C4-2B (cell line): ENCODE measurements around the gene PRKCQ.

Experiments used
- H3K27ac ChIP-seq: fragments of 450-650 bp; 2 replicates; pipeline ENCODE4 v1.5.1; 2017
- CTCF ChIP-seq: fragments of 450-650 bp; conservative IDR thresholded peaks from 2 replicates; pipeline ENCODE4 v1.5.1; 2017; ENCODE audit warnings: mild to moderate bottlenecking
- ZFX ChIP-seq: fragments of 450-650 bp; IDR thresholded peaks from 2 replicates; pipeline ENCODE4 v1.6.1; 2017

The PRKCQ gene

GRCh38 chr10:6617309-6618076 lies 37.4 kb upstream of the PRKCQ start:
- TF ChIP-seq ZFX, result no peak
- no peak for TF ChIP-seq CTCF
- H3K27ac ChIP-seq, result no peak overlapping the region

- no peak overlapping the region for H3K27ac ChIP-seq
- TF ChIP-seq ZFX, result no peak
- TF ChIP-seq CTCF, result no peak
These were observed 35.9 kb upstream of the PRKCQ start for GRCh38 chr10:6615971-6616370.

GRCh38 chr10:6612371-6612770 lies 32.3 kb upstream of the PRKCQ start:
- TF ChIP-seq ZFX (no peak), CTCF (no peak)
- H3K27ac ChIP-seq, result no peak overlapping the region

DNA sequence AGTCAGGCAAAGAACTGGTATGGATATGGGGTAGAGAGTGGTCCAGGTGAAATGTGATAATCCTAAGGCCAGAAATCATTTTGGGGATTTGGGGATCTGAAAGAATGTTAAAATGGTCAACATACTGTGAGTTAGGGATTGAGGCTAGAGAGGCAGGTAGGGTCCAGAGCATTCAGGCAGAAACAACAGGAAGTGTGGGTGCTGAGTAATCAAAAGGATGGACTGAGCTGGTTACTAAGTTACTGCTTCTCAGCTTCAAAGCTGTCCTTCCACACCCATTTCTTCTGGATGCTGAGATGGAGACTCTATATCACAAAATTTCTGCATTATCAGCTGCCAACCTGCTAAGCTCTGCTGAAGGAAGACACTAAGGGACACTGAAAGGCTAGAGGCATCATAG lies 30.6 kb upstream of the PRKCQ start:
- no peak overlapping the region for H3K27ac ChIP-seq
- no peak for TF ChIP-seq ZFX
- TF ChIP-seq CTCF, result no peak

- TF ChIP-seq ZFX (no peak), CTCF (no peak)
- H3K27ac ChIP-seq, result no peak overlapping the region
These were observed 29.5 kb upstream of the PRKCQ start for GRCh38 chr10:6609625-6610024.

DNA sequence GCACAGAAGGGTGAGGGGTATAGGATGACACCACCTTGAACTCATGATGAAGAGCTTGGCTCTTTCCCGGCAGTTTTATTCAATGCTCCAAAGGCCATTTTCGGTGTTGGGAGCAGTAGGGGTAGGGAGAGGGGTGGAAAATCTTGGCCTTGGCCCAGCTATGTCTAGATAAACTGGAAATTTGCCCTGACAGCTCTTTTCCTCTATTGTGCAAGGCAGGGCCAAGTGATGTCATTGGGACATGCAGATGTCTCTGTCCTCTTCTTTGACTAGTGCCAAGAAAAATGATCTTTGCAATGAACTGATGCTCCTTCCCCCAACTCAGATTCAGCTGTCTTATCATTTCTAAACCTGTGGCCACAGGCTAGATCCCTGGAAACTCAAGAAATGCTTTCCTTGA lies 27.7 kb upstream of the PRKCQ start:
- no peak for TF ChIP-seq ZFX
- TF ChIP-seq CTCF, result no peak
- no peak overlapping the region for H3K27ac ChIP-seq

DNA sequence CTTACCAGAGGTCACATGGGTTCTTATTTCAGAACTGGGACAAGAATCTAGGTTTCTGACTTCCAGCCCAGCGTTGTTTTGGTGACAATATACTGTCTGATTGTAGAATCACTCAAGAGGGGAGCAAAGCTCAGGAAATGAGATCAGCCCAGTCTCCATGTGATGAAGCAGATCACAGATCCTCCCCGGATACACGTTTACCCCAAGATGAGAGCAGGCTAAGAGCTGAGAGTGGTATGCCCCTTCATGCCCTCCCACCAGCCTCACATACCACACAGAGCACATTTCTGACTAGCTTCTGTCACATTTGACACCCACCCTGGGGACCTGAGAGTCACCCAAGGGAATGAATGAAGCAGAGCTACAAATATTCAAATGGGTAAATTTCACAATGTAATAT lies 27.1 kb upstream of the PRKCQ start:
- TF ChIP-seq ZFX, result no peak
- no peak for TF ChIP-seq CTCF
- no peak overlapping the region for H3K27ac ChIP-seq
